ENCODE results near the gene CHMP2A.
"Not testable (repeated sequence)": the region's sequence is repeated elsewhere in the genome, so short reads cannot be mapped to it uniquely, and the experiment has no call there.

CHMP2A gene

DNA sequence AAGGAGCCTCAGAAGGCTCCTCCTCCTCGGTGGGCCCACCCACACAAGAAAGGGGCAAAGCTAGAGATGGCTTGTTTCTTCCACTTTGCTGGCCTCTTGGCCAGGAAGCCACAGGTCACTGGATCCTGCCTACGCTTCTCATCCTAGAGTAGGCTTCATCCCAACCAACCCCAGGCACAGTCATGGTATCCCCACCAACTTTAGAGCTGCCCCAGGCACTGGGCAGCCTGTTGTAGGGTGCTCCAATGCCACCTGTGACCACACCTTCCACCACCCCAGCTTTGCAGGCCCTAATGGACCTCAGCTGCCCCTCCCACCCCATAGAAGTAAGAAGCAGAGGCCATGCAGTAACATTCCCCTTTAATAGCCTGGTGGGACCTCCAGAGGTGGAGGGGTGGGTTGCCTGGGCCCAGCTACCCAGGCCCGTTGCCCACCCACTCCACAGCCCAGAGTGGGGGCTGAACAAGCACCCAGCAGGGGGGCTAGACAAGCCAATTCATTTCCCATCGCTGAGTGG, 522 bp upstream of the CHMP2A start:
- no peak for DNase-seq (ENCODE audit: low spot score)

DNA sequence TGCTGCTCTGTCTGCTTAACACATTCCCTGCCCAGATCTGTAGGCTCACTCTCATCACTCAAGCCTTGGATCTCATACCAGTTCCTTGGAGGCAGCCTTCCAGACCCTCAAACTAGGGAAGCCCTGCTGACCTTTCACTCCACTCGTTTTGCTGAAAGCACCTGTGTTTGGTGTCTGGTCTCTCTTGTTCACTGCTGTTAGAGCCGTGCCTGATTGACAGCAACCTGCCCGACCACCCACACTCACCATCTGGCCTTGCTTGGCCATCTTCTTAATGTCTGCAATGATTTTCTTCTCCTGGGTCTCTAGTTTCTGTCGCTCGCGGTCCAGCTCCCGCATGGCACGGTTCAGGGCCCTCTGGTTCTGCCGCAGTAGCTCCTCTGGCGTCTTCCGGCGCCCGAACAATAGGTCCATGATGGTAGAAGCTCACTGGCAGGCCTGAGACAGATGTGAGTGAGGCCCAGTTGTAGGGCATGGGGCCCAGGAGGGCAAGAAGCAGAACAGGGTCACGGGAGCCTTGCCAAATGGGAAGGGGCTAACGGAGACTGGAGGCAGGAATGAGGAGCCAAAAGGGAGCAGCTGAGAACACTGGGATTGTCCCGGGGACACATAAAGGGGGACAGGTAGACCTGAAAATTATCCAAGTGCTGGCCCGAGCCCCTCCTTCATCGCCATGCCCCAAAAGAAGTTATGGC, 959 bp downstream of the CHMP2A start:
- DNase-seq (ENCODE audit: low spot score): no peak

DNA sequence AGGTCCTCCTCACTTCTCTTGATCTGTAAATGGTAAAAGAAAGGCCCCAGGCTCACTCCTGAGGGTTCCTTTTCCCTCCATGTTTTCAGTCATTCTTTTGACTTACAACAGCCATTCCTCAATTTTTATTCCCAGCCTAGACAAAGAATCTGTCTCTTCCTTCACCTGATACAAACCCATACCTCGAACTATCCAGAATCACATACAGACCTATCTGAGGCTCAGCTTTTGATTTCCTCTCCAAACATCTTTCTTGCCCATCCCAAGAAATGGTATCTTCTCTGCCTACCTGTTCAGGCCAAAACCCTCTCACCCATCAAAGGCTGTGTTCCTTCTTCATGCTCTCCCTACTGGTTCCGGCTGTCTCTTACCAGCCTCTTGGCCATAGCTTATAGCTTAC, 2.2 kb downstream of the CHMP2A start:
- DNase-seq (ENCODE audit: low spot score): no peak

DNA sequence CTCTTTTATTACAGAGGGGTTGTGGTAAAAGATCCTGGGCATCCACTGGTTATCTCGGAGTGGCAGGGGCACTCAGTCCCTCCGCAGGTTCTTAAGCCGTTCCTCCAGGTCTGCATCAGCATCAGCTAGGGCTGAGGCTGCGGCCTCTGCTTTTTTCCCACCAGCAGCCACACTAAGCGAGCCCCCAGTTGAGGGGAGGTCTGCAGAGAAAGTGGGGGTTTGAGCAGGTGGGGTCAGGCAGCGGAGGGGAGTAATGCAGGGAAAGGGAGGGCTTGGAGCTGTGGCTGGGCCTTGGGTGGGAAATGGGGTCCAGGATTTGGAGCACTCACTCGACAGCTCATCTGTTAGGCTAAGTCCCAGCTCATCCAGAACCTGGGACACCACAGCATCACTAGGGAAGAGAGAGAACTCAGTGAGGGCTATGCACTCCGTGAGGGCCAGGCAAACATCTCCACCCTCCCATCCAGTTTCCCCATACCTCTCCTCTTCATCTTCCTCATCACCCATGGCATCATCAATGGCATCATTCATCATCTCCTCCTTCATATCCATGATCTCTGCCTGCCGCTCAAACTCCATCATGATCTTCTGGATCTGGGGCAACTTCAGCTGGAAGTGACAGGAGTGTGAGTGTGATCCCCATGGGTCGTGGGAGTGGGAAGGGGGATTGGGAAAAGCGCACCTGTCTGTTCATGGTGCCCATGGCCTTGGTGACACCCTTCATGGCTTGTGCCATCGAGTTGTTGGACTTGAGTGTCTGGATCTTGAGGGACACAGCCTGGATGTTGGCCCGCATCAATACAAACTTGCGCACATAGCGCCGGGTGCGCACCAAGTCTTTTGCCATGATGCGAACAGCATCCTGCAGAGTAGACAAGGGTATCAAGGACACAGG, 3.1 kb downstream of the CHMP2A start:
- DNase-seq (ENCODE audit: low spot score): no peak

DNA sequence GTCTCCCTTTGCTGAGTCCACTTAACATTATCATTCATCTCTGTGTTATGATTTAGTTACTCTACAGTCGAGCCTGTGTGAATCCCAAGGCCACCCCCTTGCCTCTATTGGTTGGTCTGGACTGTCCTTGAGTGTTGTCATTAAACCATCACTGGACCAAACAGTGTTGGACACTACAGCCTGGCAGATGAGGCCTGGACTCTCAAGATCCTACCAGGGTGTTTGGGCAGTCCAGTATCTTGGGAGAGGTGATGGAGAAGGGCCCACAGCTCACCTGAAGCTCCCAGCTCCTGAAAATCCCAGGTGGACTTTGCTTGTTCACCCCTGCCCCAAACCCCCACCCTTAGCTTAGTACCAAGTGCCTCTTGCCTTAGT, 3.8 kb downstream of the CHMP2A start:
- no peak for DNase-seq (ENCODE audit: low spot score)

DNA sequence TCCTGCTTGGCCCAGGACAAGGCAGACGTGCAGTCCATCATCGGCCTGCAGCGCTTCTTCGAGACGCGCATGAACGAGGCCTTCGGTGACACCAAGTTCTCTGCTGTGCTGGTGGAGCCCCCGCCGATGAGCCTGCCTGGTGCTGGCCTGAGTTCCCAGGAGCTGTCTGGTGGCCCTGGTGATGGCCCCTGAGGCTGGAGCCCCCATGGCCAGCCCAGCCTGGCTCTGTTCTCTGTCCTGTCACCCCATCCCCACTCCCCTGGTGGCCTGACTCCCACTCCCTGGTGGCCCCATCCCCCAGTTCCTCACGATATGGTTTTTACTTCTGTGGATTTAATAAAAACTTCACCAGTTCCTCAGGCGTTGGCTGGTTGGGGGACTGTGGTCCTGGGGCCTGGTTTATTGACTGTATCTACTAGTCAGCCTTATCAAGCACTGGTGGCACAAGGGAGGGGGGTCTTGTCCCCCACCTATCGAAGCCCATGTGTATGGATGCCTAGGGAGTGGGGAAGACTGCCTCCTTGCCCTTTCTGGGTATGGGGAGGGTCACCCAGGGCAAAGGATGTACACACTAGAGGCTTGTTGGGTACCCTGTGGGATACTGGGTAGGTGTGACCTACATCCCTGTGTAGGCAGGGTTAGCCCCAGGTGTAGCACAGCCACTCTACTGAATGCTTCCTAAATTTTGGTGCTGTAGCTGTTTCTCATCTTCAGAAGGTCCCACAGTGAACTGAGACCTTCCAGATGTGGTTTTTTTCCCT, 4.4 kb downstream of the CHMP2A start:
- DNase-seq (ENCODE audit: low spot score): no peak

DNA sequence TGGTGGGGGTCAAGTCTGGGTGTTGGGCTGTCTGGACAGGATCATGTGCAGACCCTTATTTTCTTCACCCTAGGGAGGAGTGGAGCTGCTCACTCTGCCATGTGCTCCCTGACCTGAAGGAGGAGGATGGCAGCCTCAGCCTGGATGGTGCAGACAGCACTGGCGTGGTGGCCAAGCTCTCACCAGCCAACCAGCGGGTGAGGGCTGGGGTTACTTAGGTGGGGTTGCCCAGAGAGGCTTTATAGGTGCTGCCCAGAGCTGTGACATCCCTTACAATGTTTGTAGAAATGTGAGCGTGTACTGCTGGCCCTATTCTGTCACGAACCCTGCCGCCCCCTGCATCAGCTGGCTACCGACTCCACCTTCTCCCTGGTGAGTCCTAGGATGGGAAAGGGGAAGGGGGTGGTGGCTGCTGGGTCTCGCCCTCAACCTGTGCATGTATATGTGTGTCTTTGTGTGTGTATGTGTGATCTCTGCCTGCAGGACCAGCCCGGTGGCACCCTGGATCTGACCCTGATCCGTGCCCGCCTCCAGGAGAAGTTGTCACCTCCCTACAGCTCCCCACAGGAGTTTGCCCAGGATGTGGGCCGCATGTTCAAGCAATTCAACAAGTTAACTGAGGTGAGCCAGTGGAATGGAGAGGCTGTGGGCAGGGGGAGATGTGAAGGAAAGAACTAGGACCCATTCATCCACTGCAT, 5.1 kb downstream of the CHMP2A start:
- DNase-seq (ENCODE audit: low spot score): no peak

DNA sequence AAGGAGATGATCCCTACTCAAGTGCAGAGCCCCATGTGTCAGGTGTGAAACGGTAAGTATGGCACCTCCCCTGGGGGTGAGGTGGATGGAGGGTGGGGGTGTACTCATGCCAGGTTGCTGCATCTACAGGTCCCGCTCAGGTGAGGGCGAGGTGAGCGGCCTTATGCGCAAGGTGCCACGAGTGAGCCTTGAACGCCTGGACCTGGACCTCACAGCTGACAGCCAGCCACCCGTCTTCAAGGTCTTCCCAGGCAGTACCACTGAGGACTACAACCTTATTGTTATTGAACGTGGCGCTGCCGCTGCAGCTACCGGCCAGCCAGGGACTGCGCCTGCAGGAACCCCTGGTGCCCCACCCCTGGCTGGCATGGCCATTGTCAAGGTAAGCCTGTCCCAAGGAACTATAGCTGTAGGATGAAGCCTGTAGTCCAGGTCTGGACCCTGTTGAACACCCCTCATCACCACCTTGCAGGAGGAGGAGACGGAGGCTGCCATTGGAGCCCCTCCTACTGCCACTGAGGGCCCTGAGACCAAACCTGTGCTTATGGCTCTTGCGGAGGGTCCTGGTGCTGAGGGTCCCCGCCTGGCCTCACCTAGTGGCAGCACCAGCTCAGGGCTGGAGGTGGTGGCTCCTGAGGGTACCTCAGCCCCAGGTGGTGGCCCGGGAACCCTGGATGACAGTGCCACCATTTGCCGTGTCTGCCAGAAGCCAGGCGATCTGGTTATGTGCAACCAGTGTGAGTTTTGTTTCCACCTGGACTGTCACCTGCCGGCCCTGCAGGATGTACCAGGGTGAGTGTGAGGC, 5.8 kb downstream of the CHMP2A start:
- no peak for DNase-seq (ENCODE audit: low spot score)

DNA sequence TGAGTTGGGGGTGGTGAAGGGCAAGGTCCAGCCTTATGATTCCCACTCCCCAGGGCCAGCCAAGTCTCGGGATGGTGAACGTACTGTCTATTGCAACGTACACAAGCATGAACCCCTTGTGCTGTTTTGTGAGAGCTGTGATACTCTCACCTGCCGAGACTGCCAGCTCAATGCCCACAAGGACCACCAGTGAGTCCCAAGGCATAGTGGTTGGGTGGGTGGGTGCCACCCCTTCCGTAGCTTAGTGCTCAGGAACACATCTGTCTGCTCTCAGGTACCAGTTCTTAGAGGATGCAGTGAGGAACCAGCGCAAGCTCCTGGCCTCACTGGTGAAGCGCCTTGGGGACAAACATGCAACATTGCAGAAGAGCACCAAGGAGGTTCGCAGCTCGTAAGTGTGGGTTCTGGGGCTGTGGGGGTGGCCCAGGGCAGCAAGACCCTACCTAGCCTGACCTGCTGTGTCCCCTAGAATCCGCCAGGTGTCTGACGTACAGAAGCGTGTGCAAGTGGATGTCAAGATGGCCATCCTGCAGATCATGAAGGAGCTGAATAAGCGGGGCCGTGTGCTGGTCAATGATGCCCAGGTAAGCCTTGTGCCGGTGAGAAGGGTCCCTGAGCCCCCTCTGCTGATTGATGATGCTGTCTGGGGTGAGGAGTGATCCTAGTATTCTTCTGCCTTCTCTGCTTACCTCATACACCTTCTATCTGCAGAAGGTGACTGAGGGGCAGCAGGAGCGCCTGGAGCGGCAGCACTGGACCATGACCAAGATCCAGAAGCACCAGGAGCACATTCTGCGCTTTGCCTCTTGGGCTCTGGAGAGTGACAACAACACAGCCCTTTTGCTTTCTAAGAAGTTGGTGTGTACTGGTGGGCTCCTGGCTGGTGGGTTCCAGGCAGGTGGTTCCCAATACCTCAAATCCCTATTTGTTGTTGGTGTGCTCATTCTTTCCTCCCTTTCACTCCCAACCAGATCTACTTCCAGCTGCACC, 7.3 kb downstream of the CHMP2A start:
- DNase-seq (ENCODE audit: low spot score): no peak

DNA sequence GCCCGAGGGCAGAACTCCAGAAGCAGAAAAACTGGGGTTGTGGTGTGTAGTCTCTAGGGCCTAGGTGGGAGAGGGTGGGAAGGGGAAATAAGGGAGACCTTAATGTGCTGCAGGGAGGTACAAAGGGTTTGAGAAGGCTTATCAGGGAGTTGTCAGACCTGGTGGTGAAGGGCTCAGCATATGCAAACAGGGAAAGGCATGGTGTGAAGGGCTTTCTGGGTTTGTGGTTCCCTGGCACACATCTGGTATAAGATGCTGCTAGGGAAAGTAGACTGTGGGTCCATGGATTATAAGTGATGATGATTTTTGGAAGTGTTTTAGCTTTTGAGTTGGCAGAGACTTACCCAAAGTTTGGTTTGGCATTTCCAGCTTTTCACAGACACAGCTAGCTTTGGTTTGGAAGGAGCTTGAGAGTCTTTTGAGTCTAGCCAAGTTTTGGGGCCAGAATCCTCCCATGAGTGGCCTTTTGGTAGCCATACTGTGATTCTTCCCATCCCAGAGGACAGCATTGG, 8.8 kb downstream of the CHMP2A start:
- no peak for DNase-seq (ENCODE audit: low spot score)

DNA sequence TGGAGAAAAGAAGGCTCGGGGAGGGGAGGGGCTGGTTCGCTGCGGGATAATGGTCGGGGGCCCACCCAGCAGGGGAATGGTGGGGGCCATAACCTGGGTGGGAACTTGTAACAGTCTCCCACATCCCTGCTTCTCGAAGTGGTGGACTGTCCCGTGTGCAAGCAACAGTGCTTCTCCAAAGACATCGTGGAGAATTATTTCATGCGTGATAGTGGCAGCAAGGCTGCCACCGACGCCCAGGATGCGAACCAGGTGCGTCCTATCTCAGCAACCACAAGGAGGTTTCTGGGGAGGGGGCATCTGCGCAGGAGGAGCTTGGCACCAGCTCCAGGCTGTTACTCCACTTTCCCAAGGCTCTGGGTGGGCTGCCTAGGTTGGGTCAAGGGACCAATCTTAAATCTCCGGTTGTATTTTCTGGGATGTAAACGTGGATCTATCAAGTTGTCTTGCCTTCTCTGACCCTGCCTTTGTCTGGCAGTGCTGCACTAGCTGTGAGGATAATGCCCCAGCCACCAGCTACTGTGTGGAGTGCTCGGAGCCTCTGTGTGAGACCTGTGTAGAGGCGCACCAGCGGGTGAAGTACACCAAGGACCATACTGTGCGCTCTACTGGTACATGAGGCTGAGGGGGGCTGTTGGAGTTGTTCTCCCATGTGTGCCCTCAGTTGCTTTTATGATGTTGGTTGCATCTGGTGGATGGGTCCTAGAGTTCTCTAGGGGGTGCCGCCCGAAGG, 9.5 kb downstream of the CHMP2A start:
- no peak for DNase-seq (ENCODE audit: low spot score)

DNA sequence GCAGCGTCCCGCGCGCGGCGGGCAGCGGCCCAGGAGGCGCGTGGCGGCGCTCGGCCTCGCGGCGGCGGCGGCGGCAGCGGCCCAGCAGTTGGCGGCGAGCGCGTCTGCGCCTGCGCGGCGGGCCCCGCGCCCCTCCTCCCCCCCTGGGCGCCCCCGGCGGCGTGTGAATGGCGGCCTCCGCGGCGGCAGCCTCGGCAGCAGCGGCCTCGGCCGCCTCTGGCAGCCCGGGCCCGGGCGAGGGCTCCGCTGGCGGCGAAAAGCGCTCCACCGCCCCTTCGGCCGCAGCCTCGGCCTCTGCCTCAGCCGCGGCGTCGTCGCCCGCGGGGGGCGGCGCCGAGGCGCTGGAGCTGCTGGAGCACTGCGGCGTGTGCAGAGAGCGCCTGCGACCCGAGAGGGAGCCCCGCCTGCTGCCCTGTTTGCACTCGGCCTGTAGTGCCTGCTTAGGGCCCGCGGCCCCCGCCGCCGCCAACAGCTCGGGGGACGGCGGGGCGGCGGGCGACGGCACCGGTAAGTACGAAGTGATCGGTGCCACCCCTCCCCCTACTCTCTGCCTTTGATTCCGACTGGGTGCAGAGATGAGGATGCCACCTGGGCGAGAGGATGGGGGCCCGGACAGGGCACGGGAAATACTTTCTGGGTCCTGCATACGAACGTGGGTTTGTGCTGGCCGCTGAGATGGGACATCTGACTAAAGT, 10.2 kb downstream of the CHMP2A start:
- DNase-seq (ENCODE audit: low spot score): peak; percentile 68

DNA sequence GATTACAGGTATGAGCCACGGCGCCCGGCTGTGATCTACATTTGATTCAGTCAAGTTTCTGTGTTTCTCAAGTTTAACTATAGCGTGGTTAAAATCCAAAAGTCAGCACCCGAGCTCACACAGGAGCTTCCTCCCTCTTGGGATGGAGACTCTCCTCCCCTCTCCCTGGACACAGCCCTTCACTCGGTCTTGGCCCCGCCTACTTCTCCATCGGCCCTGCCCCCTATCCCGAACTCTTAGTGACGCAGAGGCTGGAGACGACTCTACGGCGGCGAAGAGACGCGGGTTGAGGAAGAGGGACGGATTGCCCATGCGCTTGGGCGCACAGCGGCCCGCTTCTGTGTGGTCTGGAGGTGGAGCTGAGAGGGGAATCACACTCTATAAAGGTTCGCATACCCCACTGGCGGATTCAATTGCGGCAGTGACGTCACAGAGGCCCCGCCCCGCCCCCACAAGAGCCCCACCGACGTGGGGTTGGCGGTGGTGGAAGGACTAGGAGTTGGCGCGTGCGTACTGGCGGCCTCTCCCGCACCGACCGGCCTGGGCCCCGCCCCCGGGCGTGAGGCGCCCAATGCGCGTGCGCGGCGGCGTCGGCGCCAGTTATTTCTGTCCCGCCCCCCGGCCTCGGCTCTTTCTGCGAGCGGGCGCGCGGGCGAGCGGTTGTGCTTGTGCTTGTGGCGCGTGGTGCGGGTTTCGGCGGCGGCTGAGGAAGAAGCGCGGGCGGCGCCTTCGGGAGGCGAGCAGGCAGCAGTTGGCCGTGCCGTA, 10.9 kb downstream of the CHMP2A start, which contains the start of gene TRIM28:
TSS of gene TRIM28 (plus strand) at position 239 of the 765 bp plus-strand sequence. CDS start 694 bp downstream, outside the sequence.
- DNase-seq (ENCODE audit: low spot score): peak; percentile 98

DNA sequence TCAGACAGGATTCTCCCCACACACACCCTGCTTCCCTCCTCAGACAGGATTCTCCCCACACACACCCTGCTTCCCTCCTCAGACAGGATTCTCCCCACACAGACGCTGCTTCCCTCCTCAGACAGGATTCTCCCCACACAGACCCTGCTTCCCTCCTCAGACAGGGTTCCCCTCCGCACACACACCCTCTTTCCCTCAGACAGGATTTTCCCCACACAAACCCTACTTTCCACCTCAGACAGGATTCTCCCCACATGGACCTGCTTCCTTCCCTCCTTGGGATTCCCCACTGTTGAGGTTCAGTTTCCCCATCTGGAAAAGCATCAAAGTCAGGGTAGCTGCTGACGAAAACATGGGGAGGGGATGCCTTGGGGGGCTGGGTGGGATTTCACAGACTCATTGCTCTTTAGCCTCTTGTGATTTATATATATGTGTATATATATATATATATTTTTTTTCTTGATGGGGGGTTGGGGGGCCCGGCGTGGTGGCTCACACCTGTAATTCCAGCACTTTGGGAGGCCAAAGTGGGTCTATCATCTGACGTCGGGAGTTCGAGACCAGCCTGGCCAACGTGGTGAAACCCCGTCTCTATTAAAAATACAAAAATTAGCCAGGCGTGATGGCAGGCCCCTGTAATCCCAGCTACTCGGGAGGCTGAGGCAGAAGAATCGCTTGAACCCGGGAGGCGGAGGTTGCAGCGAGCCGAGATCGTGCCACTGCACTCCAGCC, 12.1 kb downstream of the CHMP2A start:
- DNase-seq (ENCODE audit: low spot score): not testable (repeated sequence)

DNA sequence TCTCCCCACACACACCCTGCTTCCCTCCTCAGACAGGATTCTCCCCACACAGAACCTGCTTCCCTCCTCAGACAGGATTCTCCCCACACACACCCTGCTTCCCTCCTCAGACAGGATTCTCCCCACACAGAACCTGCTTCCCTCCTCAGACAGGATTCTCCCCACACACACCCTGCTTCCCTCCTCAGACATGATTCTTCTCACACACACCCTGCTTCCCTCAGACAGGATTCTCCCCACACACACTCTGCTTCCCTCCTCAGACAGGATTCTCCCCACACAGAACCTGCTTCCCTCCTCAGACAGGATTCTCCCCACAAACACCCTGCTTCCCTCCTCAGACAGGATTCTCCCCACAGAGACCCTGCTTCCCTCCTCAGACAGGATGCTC, 15.7 kb downstream of the CHMP2A start:
- DNase-seq (ENCODE audit: low spot score): not testable (repeated sequence)
